Measurements from ENCODE around the gene MICU1.

GRCh38 chr10:72597897-72598296, 28.0 kb downstream of the MICU1 start:
- TF ChIP-seq CTCF (IDR thresholded peaks at IDR 0.05) = no peak
- TF ChIP-seq POLR2AphosphoS5 (IDR thresholded peaks at IDR 0.05; ENCODE audit: insufficient read depth in 1 of 2, low read depth in 1 of 2) = no peak
